Measurements from ENCODE around the gene SMARCC1.
"Not testable (repeated sequence)": the region's sequence is repeated elsewhere in the genome, so short reads cannot be mapped to it uniquely, and the experiment has no call there.

SMARCC1 gene

GRCh38 chr3:47772047-47772446 lies 9.6 kb downstream of the SMARCC1 start:
- no peak for DNase-seq (ENCODE audit: extremely low read depth, low read depth)
- TF ChIP-seq CTCF (IDR thresholded peaks at IDR 0.05; ENCODE audit: low read depth, low read length, missing control alignments): no peak

GRCh38 chr3:47766186-47766585 lies 15.5 kb downstream of the SMARCC1 start:
- DNase-seq (ENCODE audit: extremely low read depth, low read depth): no peak
- TF ChIP-seq CTCF (IDR thresholded peaks at IDR 0.05; ENCODE audit: low read depth, low read length, missing control alignments): no peak
- no peak overlapping the region for H3K4me3 ChIP-seq (replicated peaks; ENCODE audit: low read depth, low read length)

More at GRCh38 chr3:47772047-47772446, 9.6 kb downstream of the SMARCC1 start:
- no peak overlapping the region for H3K4me3 ChIP-seq (replicated peaks; ENCODE audit: low read depth, low read length)

- H3K4me3 ChIP-seq (replicated peaks; ENCODE audit: low read depth, low read length): no peak overlapping the region
- no peak for DNase-seq (ENCODE audit: extremely low read depth, low read depth)
- no peak for TF ChIP-seq CTCF (IDR thresholded peaks at IDR 0.05; ENCODE audit: low read depth, low read length, missing control alignments)
These were observed 19.5 kb downstream of the SMARCC1 start for GRCh38 chr3:47762233-47762632.

- TF ChIP-seq CTCF (IDR thresholded peaks at IDR 0.05; ENCODE audit: low read depth, low read length, missing control alignments): no peak
- H3K4me3 ChIP-seq (replicated peaks; ENCODE audit: low read depth, low read length): no peak overlapping the region
- no peak for DNase-seq (ENCODE audit: extremely low read depth, low read depth)
These were observed 20.6 kb downstream of the SMARCC1 start for GRCh38 chr3:47761046-47761445.

GRCh38 chr3:47760207-47760606 lies 21.5 kb downstream of the SMARCC1 start:
- DNase-seq (ENCODE audit: extremely low read depth, low read depth); H3K4me3 ChIP-seq (replicated peaks; ENCODE audit: low read depth, low read length): not testable (repeated sequence)

- DNase-seq (ENCODE audit: extremely low read depth, low read depth): no peak
- no peak overlapping the region for H3K4me3 ChIP-seq (replicated peaks; ENCODE audit: low read depth, low read length)
- TF ChIP-seq CTCF (IDR thresholded peaks at IDR 0.05; ENCODE audit: low read depth, low read length, missing control alignments): no peak
These were observed 23.2 kb downstream of the SMARCC1 start for GRCh38 chr3:47758261-47759025.

GRCh38 chr3:47752716-47753115 lies 29.0 kb downstream of the SMARCC1 start:
- H3K4me3 ChIP-seq (replicated peaks; ENCODE audit: low read depth, low read length): no peak overlapping the region
- DNase-seq (ENCODE audit: extremely low read depth, low read depth): no peak
- no peak for TF ChIP-seq CTCF (IDR thresholded peaks at IDR 0.05; ENCODE audit: low read depth, low read length, missing control alignments)

GRCh38 chr3:47750811-47751354 lies 30.8 kb downstream of the SMARCC1 start:
- not testable (repeated sequence) for DNase-seq (ENCODE audit: extremely low read depth, low read depth); H3K4me3 ChIP-seq (replicated peaks; ENCODE audit: low read depth, low read length)
